ENCODE data around the gene RHOA. TPM values are rescaled to one million over a fixed set of nuclear protein-coding genes. Genes with fewer than 3 reads are reported as not detected.

The RHOA gene
- total and polyA plus RNA-seq, 2 of the 4 experiments (the other 2 are of a cell fraction): 383 to 879 TPM

- Histone ChIP-seq H2AK9ac (replicated peaks; ENCODE audit: low read depth, low read length, poor library complexity) (no peak overlapping the region), H3K18ac (ENCODE audit: low read depth, low read length) (no peak overlapping the region), H3K9me3 (ENCODE audit: control insufficient read depth, insufficient read depth, low read length) (no peaks in the 10 kb centered on the region), H3K4me3 (ENCODE audit: insufficient read depth, low read depth, low read length) (no peak overlapping the region), H3K79me1 (ENCODE audit: low read depth in 1 of 2, low read length in 2 of 2) (peaks cover 0 to 41% of the 10 kb centered on the region in 2 experiments; a peak in 2 of 4 replicates), H3K9ac (ENCODE audit: low read depth, low read length) (no peak overlapping the region), H3K56ac (ENCODE audit: extremely low read depth, insufficient read depth, low read length) (no peak overlapping the region), H2BK15ac (ENCODE audit: low read depth, low read length) (no peak overlapping the region), H3K27ac (ENCODE audit: insufficient read depth, low read length) (no peak overlapping the region), H3K4me2 (ENCODE audit: low read depth, low read length) (no peak overlapping the region), H3K14ac (replicated peaks; ENCODE audit: low read depth, low read length) (no peak overlapping the region), H4K91ac (ENCODE audit: insufficient read depth, low read depth, low read length) (no peak overlapping the region), H3K27me3 (ENCODE audit: control insufficient read depth, insufficient read depth, low read length) (no peaks in the 10 kb centered on the region), H3K23ac (ENCODE audit: low read depth, low read length) (0 out of 2 replicates have a peak overlapping the region, but pooled peaks have one; percentile 16), H2BK20ac (ENCODE audit: low read depth, low read length) (no peak overlapping the region), H2AK5ac (ENCODE audit: low read depth, low read length) (no peak overlapping the region), H2BK120ac (ENCODE audit: low read depth, low read length) (no peak overlapping the region), H3K36me3 (ENCODE audit: control insufficient read depth, insufficient read depth, low read length) (peaks cover 49% of the 10 kb centered on the region), H4K5ac (ENCODE audit: low read depth, low read length) (no peak overlapping the region), H2AFZ (replicated peaks; ENCODE audit: low read length, poor library complexity) (no peak overlapping the region), H3K4me1 (ENCODE audit: control insufficient read depth, insufficient read depth, low read length) (no peaks in the 10 kb centered on the region), H4K8ac (ENCODE audit: low read depth in 2 of 2, low read length in 2 of 2) (no peak overlapping the region), H3K9me1 (ENCODE audit: insufficient read depth, low read length) (peaks cover 9% of the 10 kb centered on the region), H3K4ac (ENCODE audit: low read depth, low read length) (no peak overlapping the region), H2BK5ac (ENCODE audit: low read depth, low read length, poor library complexity, severe bottlenecking) (no peak overlapping the region), H4K20me1 (ENCODE audit: insufficient read depth, low read length) (0 out of 2 replicates have a peak, but pooled peaks cover 3% of the 10 kb centered on the region)
- DNase-seq (no peak), ATAC-seq (ENCODE audit: low read depth) (no peak)
- intact Hi-C loops (cut with micrococcal nuclease): no loop called here
- no TSS peak for BruUV-seq (replicated peaks)
- no CpG with 5 or more reads among the region's 3 CpGs for WGBS, 2 experiments (ENCODE audit: extremely low coverage in 2 of 2, insufficient read length in 1 of 2)
- ChIA-PET CTCF (no interaction called here), POLR2A (ENCODE audit: unreplicated experiment) (no interaction called here)
- dilution Hi-C loops (cut with HindIII; ENCODE audit: low sequenced_read_pairs, unreplicated experiment): no loop called here
- in situ Hi-C loops (cut with MboI; ENCODE audit: low sequenced_read_pairs): no loop called here
- TF ChIP-seq MXI1 (IDR thresholded peaks at IDR 0.05; ENCODE audit: borderline replicate concordance, low read depth, low read length) (no peak), CHD1 (IDR thresholded peaks at IDR 0.05; ENCODE audit: low read depth, low read length) (no peak), USF2 (IDR thresholded peaks at IDR 0.05; ENCODE audit: low read depth, low read length) (no peak), NFE2L2 (IDR thresholded peaks at IDR 0.05; ENCODE audit: low read depth, low read length) (no peak), BHLHE40 (IDR thresholded peaks at IDR 0.05; ENCODE audit: low read depth, low read length) (no peak), CEBPB (IDR thresholded peaks at IDR 0.05; ENCODE audit: low read depth, low read length) (no peak)
These were observed 100.5 kb downstream of the RHOA start for GRCh38 chr3:49311283-49311682.

Measured in IMR-90 (cell line).